ENCODE measurements around the gene MYO3B.

DNA sequence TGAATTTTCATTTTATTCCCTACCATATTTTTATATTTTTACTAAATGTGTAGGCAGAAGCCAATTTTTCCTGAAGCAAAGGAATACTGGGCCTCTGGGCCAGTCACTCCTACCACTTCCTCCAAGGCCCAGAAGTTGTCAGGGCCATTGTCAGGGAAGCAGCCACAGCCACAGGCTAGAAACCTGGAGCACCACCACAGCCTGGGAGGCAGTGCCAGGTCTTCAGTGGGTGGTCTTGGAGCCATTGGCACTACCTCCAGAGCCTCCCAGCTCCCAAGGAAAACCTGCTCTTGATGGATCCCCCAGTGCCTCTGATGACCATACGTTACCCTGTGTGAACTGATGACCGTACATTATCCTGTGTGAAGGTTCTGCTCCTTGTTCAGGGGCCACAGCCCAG, 401.6 kb downstream of the MYO3B start:
- TF ChIP-seq EZH2 (IDR thresholded peaks at IDR 0.05) (no peak), POLR2AphosphoS5 (IDR thresholded peaks at IDR 0.05; ENCODE audit: borderline replicate concordance, low read depth, low read length) (no peak), FOXP2 (optimal IDR thresholded peaks at IDR 0.05; ENCODE audit: control extremely low read depth, extremely low read length, insufficient read depth) (no peak)
